Endothelial cell of umbilical vein (primary cell): Measurements from ENCODE around the gene TTC9. TPM values are rescaled to one million over a fixed set of nuclear protein-coding genes. Genes with fewer than 3 reads are reported as not detected.

ENCODE experiments used
- BruUV-seq: library from RNA; stranded (reverse); fragments of 400-500 nt; replicated peaks from 2 replicates; lab custom pipeline; 2021; lab: Mats Ljungman, UMichigan
- CTCF ChIA-PET: fragments of 300-600, 350-600 bp; sonication (Branson Sonifier 250); formaldehyde crosslinking; loops from one replicate; lab custom pipeline; 2021; ENCODE audit warnings: antibody characterized with exemption, inconsistent platforms; lab: Charles Lee
- POLR2A ChIA-PET: fragments of 300-600, 350-600 bp; sonication (Branson Sonifier 250); formaldehyde crosslinking; loops from one replicate; lab custom pipeline; 2021; ENCODE audit warnings: antibody characterized with exemption, inconsistent platforms; lab: Charles Lee
- DNase-seq: peaks from one replicate; pipeline ENCODE4 v3.0.0-alpha.2; 2011; ENCODE audit warnings: low read depth, low spot score
- FAIRE-seq: peaks from 2 replicates; lab custom pipeline; 2011; peaks lifted over from hg19 to GRCh38; lab: Jason Lieb, UNC
- H2AFZ ChIP-seq: 2 replicates; pipeline ENCODE4 v1.6.0; 2012; ENCODE audit warnings: low read depth, low read length, control low read depth, inconsistent platforms
- H3K27ac ChIP-seq: 2 replicates; pipeline ENCODE4 v1.5.1; 2011; ENCODE audit warnings: low read depth, mild to moderate bottlenecking, control low read depth, low read length, moderate library complexity; ENCODE audit not compliant: insufficient read depth
- H3K27me3 ChIP-seq, 2 experiments: 2 replicates each; pipeline versions ENCODE4 v1.6.0 to v1.6.1; 2011; ENCODE audit warnings: low read length in 2 of 2, mixed read lengths in 1 of 2; ENCODE audit not compliant: control insufficient read depth in 2 of 2, insufficient read depth in 2 of 2
- H3K36me3 ChIP-seq, 2 experiments: 2 replicates in 1 of 2; 3 replicates in 1 of 2; pipeline ENCODE4 v1.5.1; 2011; ENCODE audit warnings: low read length in 2 of 2, mild to moderate bottlenecking in 1 of 2, moderate library complexity in 1 of 2; ENCODE audit not compliant: control insufficient read depth in 2 of 2, insufficient read depth in 2 of 2; ENCODE audit errors: extremely low read depth in 1 of 2
- H3K4me1 ChIP-seq: 3 replicates; pipeline ENCODE4 v1.5.1; 2011; ENCODE audit warnings: mild to moderate bottlenecking, low read length; ENCODE audit not compliant: control insufficient read depth, insufficient read depth; ENCODE audit errors: extremely low read depth
- H3K4me2 ChIP-seq: 2 replicates; pipeline ENCODE4 v1.6.1; 2011; ENCODE audit warnings: low read length, control low read depth, mixed read lengths; ENCODE audit not compliant: insufficient read depth
- H3K4me3 ChIP-seq, 3 experiments: fragments of 200-600 bp in 1 of 3; sonication (generic), shearing (Covaris generic) in 1 of 3; replicated peaks in 1 of 3; 2 replicates each; pipeline ENCODE4 v1.5.1; 2011 to 2016; ENCODE audit warnings: control low read depth in 3 of 3, low read length in 3 of 3, mild to moderate bottlenecking in 2 of 3, inconsistent platforms in 1 of 3, low read depth in 1 of 3, moderate library complexity in 1 of 3; ENCODE audit not compliant: insufficient read depth in 1 of 3
- H3K79me2 ChIP-seq: 2 replicates; pipeline ENCODE4 v1.6.0; 2012; ENCODE audit warnings: low read length, inconsistent platforms; ENCODE audit not compliant: control insufficient read depth, insufficient read depth
- H3K9ac ChIP-seq: replicated peaks from 2 replicates; pipeline ENCODE3; 2011; ENCODE audit warnings: low read length, control low read depth; ENCODE audit not compliant: insufficient read depth; ENCODE audit errors: extremely low read depth
- H3K9me1 ChIP-seq: replicated peaks from 3 replicates; pipeline ENCODE4 v1.6.0; 2011; ENCODE audit warnings: mild to moderate bottlenecking, low read length; ENCODE audit not compliant: control insufficient read depth, insufficient read depth; ENCODE audit errors: extremely low read depth
- H3K9me3 ChIP-seq: replicated peaks from 2 replicates; pipeline ENCODE4 v1.5.1; 2012; ENCODE audit warnings: low read length, inconsistent platforms; ENCODE audit not compliant: control insufficient read depth, insufficient read depth
- H4K20me1 ChIP-seq: replicated peaks from 2 replicates; pipeline ENCODE3; 2011; ENCODE audit warnings: mild to moderate bottlenecking, low read length; ENCODE audit not compliant: control insufficient read depth, insufficient read depth; ENCODE audit errors: extremely low read depth
- CTCF ChIP-seq, 2 donors: IDR thresholded peaks; 1 replicate in 1 of 2; 2 replicates in 1 of 2; pipeline ENCODE4 v1.5.1; 2011; ENCODE audit warnings: low read length in 2 of 2, mild to moderate bottlenecking in 2 of 2, moderate library complexity in 2 of 2, control low read depth in 1 of 2, inconsistent platforms in 1 of 2, low read depth in 1 of 2; ENCODE audit not compliant: insufficient read depth in 1 of 2; ENCODE audit errors: extremely low read depth in 1 of 2
- EZH2 ChIP-seq: IDR thresholded peaks from 2 replicates; pipeline ENCODE4 v1.6.1; 2012; ENCODE audit warnings: borderline replicate concordance, low read depth, mild to moderate bottlenecking, moderate library complexity, low read length, inconsistent platforms; ENCODE audit not compliant: severe bottlenecking
- FOS ChIP-seq: IDR thresholded peaks from 2 replicates; pipeline ENCODE4 v1.6.1; 2011; ENCODE audit warnings: mild to moderate bottlenecking, low read length, moderate library complexity, borderline replicate concordance; ENCODE audit not compliant: insufficient read depth
- GATA2 ChIP-seq: IDR thresholded peaks from 2 replicates; pipeline ENCODE4 v1.7.0; 2011; ENCODE audit warnings: low read depth, mild to moderate bottlenecking, moderate library complexity, mixed read lengths, low read length; ENCODE audit not compliant: insufficient read length, insufficient read depth
- JUN ChIP-seq: IDR thresholded peaks from 2 replicates; pipeline ENCODE4 v1.6.1; 2011; ENCODE audit warnings: borderline replicate concordance, low read depth; ENCODE audit not compliant: insufficient read length, insufficient read depth
- MAX ChIP-seq: IDR thresholded peaks from 2 replicates; pipeline ENCODE4 v1.6.1; 2011; ENCODE audit not compliant: insufficient read depth, insufficient read length
- MYC ChIP-seq: IDR thresholded peaks from one replicate; pipeline ENCODE4 v1.6.1; 2011; ENCODE audit warnings: mild to moderate bottlenecking, low read depth, low read length
- POLR2A ChIP-seq: IDR thresholded peaks from 2 replicates; pipeline ENCODE4 v1.6.1; 2012; ENCODE audit warnings: low read depth, mild to moderate bottlenecking, control low read depth, low read length
- POLR2AphosphoS5 ChIP-seq: IDR thresholded peaks from 2 replicates; pipeline ENCODE4 v1.6.1; 2012; ENCODE audit warnings: low read depth, mild to moderate bottlenecking, control low read depth, low read length, moderate library complexity; ENCODE audit not compliant: insufficient read depth
- dilution Hi-C: fragments of 300-500 bp; cut with MboI; formaldehyde crosslinking; loops from one replicate; pipeline ENCODE4 v1.15.0; 2019; ENCODE audit warnings: low sequenced_read_pairs; ENCODE audit not compliant: extremely low pct_ligation_motif_present
- intact Hi-C: fragments of 100-400 bp; cut with micrococcal nuclease; formaldehyde crosslinking; loops from one replicate; pipeline ENCODE4 v1.10.0; 2022
- polyA plus RNA-seq, 4 experiments: library from polyadenylated mRNA; depleted of rRNA in 3 of 4; stranded (reverse) in 3 of 4; unstranded in 1 of 4; fragments of >200 nt; gene quantifications; 2 replicates each; pipeline versions ENCODE4 v1.2.1 to v1.2.3, GENCODE V29; 2011 to 2012; ENCODE audit warnings: missing spikeins in 1 of 4
- total RNA-seq: library from RNA; stranded (reverse); gene quantifications from 2 replicates; pipeline ENCODE4 v1.2.3, GENCODE V29; 2021

TTC9 gene
- total and polyA plus RNA-seq, 2 donors (not counting 3 experiments of a cell fraction or from before 2014, with no cell fraction given) = 0.06 TPM; not detected in 1

GRCh38 chr14:70683983-70684382 is 42.3 kb downstream of the TTC9 start:
- Histone ChIP-seq H3K4me1 (no peaks in the 10 kb centered on the region), H3K9me1 (no peaks in the 10 kb centered on the region), H3K27me3 (no peaks in the 10 kb centered on the region), H3K4me3 (no peak overlapping the region), H3K9me3 (no peaks in the 10 kb centered on the region), H3K9ac (no peak overlapping the region), H3K79me2 (no peaks in the 10 kb centered on the region), H3K4me2 (no peak overlapping the region), H3K27ac (no peak overlapping the region), H4K20me1 (no peaks in the 10 kb centered on the region), H2AFZ (no peak overlapping the region), H3K36me3 (no peaks in the 10 kb centered on the region)
- ChIA-PET POLR2A (no interaction called here), CTCF (no interaction called here)
- no TSS peak for BruUV-seq
- DNase-seq = no peak
- intact Hi-C loops (no loop called here), dilution Hi-C loops (no loop called here)
- FAIRE-seq = no peak
- TF ChIP-seq FOS = no peak
- no peak for TF ChIP-seq MYC
- no peak for TF ChIP-seq GATA2
- TF ChIP-seq POLR2AphosphoS5 = no peak
- TF ChIP-seq EZH2 = no peak
- TF ChIP-seq JUN = no peak
- no peak for TF ChIP-seq CTCF (IDR thresholded peaks at IDR 0.05; ENCODE audit: extremely low read depth in 1 of 2, insufficient read depth in 1 of 2, low read depth in 1 of 2, low read length in 2 of 2)
- no peak for TF ChIP-seq POLR2A
- TF ChIP-seq MAX = no peak
